NCI-H69 (cell line): Measurements from ENCODE around the gene BCL11B.

Experiments used
- DNase-seq: peaks from one replicate; lab custom pipeline; 2025; lab: John Stamatoyannopoulos, UW

The BCL11B gene

DNA sequence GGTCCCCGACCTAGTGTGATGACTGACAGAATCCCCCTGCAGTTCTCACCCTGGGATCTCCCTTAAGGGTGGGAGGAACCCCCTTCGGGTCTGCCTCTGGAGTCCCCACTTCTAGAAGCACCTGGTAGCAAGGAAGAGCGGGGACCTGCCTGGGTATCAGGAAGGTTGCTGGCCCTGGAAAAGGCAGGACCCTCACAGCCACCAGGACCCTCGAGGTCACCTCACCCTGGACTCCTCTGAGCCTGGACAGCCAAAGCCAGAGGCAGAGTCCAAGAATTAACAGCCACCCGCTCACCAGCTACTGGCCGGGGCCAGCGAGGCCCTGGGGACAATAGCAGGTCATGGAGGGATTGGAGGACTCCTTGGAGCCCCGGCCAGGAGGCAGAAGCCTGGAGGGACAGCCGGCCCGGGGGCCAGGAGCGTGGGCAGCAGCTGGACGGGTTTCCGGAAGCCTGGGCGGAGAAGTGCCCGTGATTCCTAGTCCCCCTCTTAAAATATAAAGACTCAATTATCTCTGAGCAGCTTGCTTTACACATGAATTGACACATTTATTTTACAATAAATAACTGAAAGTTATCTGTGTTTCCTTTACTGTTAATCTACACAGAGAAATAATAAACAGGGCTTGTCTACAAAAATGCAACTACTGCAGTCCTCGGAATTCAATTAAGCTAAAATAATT is 17.5 kb downstream of the BCL11B start:
- DNase-seq: no peak

DNA sequence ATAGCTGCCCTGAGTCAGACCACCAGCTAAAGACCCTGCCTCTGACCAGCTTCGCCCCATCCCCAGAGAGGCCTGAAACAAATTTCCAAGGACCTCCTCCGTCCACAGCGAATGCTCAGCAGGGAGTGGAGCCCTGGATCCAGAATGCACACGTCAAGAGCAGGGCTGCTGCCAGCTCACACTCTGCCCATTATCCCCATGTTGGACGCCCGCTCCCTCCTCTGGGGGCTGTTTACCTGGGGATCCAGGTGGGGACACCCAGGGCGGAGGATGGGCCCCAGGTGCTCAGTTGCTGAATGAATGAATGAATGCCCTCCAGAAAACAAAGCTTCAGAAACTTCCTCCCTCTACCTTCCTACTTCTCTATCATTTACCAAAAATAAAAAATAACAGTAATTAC is 18.1 kb downstream of the BCL11B start:
- DNase-seq: no peak

DNA sequence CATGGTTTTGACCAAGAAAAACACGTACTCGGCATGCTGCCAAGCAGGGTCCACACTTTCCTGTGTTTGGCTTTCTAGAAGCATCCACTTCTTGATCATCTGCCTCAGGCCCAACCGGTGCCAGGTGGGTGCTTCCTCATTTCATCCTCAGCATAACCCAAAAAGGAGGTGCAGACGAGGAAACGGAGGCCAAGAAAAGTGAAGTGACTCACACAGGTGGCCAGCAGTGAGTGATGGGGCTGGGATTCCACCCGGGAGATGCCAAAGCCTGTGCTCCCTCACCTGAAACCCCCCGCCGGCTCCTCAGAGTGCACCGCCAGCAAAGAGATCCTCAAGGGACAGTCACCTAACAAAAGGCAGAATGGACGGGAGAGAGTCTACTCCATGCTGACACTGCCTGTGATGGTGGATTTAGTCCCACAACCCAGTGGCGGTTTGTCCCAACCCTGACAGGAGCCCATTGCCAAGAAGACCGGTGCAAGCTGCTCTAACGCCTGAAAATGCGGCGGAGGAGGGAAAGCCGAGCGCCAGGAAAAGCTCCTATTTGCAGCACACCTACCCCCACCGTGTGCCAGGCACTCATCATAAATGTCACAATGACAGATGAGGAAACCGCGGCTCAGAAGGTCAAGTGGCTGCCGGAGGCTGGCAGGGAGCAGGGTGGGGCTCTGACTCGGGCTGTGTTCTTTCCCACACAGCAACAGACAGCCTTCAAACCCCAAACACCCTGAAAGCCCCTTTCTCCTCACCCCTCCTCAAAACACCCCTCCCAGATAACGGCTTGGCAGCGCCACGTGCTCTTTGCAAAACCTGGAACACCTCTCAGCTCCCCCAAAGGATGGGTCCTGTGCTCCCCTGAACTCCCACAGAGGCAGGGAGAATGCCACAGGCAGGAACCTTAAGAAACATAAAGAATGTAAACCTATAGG is 18.8 kb downstream of the BCL11B start:
- no peak for DNase-seq

DNA sequence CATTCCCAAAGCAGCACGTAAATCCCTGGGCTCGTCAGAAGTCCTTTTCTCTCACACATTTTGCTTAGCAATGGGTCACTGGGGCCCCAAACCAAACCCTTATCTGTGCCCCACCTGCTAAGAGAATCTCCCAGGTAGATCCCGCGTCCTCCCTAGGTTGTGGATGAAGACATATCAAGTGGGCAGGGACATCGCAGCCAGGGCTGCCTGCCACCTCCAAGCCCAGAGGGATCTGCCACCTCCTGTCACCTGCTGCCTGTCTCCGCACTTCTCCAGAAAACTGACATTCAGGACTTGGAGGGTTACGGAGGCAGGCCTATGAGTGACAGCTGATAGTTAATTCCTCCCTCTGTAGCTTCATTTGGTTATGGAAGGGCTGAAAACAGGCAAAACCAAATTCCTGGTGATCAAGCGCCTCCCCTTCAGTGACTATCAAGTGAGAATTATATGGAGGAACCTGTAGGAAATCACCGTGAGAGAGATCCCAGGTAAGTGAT is 19.5 kb downstream of the BCL11B start:
- DNase-seq: no peak

DNA sequence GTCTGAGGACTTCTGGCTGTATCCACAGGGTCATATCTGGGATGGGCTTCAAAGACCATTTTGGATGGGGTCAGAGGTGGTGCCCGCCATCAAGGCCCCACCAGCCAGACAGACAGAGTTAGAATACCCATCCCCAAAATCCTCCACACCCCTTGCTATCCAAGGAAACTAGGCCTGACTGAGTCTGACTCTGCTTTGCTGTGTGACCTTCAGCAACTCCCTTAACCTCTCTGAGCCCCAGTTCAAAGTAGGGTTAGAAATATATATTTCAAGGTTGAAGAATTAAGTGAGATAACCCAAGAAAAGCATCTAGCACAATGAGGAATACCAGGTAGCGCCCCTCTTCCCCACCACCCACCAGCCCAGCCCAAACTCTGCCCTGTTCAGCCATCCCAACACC is 20.3 kb downstream of the BCL11B start:
- no peak for DNase-seq

DNA sequence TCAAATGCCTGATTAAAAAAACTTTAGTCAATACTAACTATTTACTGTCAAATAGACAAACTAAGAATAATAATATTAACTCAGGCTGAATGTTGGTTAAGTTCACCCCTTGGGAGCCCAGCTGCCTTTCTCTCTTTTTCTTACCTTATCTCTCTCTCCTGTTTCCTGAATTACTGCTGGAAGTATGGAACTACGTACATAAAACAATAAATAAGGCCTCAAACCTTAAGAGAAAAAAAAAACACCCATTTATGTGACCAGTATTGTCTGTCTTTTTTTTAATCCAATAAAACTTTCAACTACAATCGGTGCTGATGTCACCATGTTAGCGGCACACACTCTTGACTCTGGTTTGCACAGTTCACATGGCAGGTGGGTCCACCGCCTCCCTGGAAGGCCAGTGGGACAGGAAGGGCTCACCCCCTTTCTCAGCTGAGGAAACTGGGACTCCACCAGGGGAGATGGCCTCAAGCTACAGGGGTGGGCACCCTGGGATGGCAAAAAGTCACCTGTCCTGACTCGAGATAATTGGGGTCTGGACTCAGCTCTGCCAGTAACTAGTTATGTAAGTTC is 21.3 kb downstream of the BCL11B start:
- no peak for DNase-seq

DNA sequence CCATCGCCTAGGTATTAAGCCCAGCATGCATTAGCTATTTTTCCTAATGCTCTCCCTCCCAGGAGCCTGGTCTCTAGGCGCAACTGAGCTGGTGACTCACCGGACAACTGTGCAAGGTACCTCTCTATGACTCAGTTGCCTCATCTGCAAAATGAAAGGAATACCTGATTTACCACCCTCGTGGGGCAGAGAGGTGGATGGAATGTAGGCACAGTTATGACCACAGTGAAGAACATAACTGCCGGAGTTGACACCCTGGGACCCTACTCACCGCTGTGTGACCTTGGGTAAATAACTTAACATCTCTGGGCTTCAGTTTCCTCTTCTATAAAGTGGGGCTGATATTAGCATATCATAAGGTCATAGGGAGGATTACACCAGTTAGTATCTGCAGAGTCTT is 22.6 kb downstream of the BCL11B start:
- DNase-seq: no peak

DNA sequence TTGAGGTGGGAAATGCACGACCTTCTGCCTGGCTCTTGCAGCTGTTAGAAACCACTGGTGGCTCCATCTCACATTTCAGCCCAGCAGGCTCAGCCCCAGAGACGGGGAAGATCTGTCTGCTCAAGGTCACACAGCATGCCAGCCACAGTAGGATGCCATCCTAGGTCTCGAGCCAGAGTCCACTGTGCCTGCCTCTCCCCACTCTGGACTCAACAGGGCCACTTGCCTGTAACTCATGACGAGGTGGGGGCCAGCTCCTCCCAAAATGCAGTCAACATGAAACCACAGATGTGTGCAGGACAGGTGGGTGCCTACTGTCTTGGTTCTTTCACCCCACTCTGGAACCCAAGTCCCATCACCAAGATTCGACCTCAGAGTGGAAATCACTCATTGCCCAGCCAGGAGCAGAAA is 23.2 kb downstream of the BCL11B start:
- no peak for DNase-seq

DNA sequence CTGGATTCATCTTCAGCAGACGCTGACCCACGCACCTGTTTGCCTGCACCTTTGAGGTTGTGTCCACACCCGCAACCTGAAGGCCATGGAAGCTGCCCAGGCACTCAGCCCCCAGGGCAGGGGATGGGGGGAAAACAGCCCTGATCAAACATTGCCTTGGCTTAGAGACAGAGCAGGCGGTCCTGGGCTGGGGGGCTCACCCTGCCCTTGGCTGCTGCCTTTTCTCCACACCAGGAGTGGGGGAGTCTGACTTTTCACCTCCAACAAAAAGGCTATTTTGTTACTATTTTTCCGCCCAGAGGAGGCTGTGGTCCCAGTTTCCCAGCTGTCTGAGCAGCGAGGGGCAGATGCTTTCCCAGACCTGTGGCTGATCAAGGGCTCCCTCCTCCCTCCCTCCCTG is 24.2 kb downstream of the BCL11B start:
- no peak for DNase-seq

DNA sequence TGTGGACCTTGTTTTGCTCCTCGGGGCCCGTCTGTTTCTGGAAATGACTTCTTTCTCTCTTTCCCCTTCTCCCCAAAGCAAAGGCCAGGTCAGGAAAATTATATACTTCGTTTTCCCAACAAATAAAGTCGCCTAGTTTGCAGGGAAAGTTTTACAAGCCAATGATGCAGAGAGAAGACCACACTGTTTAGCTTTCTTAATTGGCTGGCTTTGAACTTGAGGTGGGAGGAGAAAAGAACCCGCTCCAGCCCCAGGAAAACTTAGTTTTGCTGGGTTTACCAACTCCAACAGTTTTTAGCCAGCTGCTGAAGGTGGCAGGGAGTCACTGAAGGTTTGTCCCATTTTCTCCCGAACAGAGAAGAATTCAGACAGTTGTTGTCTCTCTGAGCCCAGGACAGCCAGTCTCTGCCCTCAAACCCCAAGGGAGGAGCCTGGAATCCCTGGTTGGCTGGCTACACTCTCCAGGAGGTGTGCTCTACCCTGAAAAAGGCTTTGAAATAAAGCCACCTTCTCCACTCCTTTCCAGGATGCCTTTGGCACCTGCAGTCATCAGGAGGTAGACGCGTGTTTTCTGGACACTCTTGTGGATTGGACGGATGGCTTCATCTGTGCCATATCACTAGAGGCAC is 24.8 kb downstream of the BCL11B start:
- DNase-seq: no peak

DNA sequence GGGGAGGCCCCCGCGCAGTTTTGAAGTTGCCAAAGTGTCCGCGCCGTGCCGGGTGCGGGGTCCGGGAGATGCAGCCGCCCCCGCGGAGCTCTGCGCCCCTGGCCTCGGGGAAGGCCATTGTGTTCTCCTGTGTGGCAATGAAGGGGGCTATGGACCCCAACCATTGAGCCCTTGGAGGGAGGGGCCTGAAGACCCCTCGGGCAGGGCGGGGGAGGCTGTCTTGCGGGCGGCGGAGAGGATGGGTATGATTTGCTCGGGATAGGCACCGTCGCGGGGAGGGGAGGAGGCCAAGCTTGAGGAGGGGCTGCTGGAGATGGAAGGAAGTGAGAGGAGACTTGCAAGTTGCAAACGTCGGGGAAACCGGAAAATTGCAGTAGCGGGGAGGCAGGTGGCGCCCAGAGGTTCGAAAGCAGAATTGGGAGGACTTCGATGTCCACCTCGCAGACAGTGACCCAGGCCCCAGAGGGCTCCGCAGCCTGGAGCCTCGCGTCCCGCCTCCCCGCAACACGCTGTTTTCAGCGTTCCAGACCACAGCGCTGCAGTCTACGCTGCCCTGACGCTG is 25.4 kb downstream of the BCL11B start:
- DNase-seq: no peak

DNA sequence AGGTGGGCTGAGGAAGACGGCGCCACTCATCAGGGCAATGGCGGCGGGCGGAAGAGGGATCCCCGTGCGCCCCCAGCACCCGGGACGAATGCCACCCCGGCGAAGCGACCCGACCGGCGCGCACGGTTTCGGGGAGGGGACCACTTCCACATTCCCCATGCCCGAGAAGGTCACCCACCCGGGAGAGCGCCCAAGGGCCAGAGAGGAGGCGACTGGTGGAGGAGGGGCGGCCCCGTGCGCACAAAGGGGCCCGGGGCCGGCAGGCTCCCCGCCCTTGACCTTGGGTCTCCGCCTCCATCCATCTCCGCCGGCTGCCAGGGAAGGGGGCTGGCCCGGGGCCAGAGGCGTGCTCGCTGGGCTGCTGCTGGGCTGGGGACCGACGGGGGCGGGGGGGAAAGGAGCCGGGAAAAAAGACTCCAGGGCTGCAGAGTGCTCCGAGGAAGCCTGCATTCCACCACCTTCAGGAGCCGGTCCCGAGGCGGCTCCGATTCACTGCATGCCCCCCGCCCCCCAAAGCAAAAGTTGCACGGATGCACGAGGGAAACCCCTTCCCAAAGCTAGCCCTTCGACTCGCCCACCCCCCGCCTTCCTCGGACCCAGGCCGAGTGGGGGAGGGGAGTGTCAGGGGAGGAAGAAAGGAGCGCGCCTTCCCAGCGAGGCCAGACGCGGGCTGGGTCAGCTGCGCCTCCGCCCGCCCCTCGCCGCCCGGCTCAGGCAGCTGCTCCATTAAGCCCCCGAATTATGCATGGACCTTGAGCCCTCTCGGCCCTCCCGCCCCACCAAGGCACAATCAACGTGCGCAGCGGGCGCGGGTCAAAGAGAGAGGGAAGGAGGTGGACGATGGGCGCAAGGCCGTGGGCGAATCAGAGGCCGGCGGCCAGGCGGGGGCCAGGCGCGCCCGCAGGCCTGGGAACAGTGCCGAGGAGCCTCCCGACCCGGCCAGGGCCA is 26.2 kb downstream of the BCL11B start:
- no peak for DNase-seq

DNA sequence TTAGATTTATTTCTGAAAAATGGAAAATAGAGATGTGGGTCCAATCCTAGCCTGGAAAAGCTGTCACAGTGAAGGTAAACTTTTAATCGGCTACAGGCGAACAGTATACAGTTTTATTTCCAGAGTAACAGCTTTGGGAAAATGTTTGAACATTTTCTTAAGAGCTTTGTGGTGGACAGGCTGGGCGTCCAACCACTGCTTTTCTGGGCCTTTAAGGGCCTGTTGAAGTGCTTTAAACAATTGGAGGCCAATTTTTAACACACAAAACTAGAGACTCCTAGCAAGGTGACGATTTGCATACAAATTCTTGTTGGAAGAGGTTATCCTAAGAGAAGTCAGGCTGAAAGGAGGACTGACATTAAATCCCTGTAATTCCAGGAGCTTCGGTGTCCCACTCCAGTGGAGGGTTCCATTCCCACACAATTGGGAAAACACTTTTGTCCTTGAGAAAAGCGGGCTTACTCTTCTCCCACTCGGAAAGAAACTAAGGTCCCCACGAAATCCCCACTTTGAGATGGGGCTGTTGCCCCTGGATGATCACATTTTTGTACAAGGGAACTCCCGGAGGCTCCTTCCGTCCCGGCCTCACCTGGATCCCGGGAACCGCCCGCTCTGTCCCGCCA is 26.9 kb downstream of the BCL11B start:
- no peak for DNase-seq

DNA sequence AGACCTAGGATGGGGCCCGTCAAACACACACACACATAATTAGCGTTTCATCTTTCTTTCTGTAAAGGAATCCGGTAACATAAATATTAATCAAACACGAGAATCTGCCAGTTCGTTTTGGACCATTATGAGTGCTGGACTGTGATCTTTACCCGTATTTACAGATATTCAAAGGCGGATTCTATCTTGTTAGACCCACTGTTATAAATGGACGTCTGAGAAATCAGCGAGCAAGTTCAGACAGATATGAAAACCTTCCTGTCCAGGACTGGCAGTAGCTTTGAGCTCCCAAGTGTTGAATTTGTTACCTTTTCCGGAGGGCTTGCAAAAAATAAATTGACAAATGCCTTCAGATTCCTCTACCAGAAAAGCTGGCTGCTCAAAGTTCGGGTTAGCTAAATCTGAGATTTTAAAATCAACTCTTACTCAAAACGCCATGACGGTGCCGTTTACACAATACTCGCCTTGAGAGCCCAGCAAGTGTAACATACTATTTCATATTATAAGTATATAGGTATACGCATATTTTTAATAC is 27.6 kb downstream of the BCL11B start:
- no peak for DNase-seq

DNA sequence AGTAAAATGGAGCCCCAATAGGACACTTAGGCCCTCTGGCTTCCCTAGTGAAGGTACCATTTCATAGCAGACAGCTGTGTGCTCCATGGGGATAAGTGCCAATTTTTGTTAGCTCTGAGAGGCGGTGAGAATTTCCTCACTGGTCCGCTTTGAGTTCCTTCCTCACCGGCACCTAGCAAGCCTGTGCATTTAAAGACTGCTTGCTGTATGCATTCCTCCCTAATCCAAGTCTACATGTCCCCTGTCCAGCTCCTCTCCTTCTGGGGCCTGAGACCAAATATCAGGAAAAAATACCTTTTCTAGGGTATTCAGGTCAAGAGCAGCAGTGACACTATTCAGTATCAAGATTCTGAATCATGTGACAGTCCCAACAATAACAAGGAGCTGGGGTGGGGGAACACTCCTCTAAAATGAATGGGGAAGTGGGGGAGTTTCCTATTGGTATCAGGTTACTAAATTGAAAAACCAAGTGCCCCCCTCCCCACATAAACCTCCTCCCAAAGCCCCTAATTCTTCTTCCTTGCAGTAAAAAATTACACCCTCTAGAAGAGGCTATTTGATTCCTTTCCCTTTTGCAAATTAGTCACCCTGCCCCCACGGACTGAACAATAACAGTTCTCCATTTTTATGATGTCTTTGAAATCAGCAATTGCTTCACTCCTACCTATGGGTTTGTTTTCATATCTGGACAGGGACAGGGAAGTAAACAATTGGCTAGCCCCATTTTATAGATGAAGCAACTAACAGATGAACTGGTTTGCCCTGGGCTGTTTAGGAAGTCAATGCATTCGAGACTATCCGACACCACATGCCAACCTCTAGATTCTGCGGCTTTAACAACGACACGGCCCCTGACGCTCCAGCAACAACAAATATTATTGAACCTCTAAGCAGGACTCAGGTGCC is 28.9 kb downstream of the BCL11B start:
- no peak for DNase-seq

DNA sequence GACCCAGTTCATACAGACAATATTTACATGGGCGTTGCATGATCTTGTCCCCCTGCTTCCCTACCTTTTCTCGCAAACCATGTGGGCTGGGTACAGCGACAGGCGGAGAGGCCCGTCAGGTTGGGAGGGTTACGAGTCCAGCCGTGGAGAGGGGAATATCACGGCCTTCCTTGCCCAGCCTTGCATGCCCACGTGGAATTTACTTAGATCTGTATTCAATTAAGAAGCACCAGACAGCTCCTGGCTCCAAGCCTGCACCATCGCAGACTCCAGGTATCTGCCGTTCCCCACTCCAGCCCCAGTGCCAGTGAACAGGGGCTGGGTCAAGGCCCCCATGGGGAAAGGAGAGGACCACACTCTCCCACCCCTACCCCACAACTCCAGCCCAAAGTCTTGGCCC is 29.8 kb downstream of the BCL11B start:
- no peak for DNase-seq

DNA sequence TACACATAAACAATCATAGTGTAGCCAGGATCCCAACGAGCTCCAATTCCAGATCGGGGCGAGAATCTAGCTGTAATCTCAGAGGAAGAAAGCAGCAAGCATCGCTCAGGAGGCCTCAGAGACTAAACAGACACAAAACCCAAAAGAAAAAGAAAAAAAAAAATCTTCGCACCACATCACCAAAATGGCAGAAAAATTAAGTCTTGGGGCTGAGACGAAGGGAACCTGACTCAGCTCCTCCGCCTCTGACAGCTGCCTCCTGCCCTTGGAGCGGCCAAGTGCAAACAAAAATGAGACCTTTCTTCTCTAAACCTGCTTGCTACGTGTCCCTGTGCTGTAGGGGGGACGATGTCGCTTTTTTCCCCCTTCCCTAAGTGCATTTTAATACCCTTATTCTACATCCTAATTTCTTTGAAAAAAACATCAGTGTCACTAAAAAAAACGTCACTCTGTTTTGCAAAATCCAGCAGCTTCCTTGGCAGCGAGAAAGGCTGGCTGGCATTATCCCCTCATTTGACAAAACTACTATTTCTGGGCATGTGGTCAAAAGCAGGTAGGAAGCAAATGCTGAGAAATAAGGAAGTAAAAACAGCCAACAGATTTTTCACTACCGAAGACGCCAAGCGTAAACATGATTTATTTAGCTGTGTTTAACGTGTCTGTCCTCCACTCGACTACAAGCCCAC is 30.5 kb downstream of the BCL11B start:
- no peak for DNase-seq

DNA sequence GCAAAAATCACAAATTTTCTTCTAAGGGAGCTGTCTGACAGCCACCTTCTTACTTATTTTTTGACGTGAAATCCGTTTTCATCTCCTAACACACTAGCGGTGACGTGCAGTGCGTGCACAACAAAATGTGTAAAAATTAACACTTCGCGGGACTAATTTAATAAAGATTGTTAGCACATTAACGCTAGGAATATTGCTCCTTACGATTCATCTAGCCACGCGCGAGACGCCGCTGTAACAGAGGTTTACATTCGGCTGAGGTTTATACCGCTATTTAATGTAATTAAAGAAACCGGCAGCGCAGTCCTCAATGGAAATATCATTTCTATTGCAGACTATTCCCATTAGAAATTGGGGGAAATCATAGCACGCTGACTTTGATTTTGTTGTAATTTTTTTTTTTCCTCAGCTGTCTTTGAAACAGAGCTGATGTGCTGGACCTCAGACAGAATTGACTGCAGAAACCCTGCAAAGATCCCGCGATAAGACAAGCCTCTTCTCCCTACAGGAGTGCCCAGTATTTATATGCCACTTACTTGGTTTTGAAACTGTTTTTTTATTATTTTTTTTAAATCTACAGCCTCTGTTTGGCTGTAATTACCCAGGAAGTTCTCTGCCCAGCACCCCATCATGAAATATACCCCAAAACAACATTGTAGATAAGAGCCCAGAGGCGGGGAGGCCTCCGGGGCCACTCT is 31.2 kb downstream of the BCL11B start:
- no peak for DNase-seq
